ENCODE data around the gene EXOC3. TPM values are rescaled to one million over a fixed set of nuclear protein-coding genes. Genes with fewer than 3 reads are reported as not detected.

EXOC3 gene
- polyA plus RNA-seq, 1 experiment: 27.3 TPM

DNA sequence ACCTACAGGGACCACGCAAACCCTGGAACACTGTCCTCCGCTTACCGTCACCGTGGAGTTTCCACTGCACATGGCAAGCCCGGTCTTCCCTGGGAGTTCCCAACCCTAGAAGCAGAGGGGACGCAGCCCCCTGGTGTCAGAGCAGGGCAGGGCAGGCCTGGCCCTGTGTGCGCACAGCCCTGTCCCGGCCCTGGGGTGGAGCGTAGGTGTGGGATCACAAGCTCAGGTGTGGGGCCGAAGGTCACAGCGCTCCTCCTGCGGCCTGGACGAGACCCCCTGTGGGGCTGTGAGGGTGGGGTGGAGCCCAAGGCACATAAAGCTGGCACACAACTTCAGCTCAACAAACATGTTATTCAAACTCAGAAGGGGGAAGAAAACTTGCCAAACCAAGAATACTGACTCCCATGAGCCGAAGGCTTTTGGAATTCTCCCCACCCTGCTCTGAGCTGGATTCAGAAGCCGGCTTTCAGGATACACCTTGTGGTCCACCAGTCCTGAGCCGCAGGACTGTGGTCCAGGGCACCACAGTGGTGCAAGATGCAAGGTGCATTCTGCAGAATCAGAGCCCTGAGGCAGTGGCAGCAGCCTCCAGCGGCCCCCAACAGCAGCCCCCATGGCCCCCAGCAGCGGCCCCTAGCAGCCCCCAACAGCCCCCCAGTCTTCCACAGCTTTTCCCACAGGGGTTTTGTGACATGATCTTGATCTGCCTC is 11.8 kb upstream of the EXOC3 start:
- no peaks in the 10 kb centered on the region for H3K27me3 ChIP-seq (ENCODE audit: control insufficient read depth, insufficient read depth, low read length)
- ChIA-PET CTCF (interaction anchor here (0.6 to 2.9 kb wide), 17 partner anchors 9 to 470 kb away, joined by 3 to 24 read pairs (median 3); no protein-coding TSS in a partner anchor), POLR2A (no interaction called here)
- H3K4me3 ChIP-seq (ENCODE audit: low read depth, low read length): no peak overlapping the region
- no peak overlapping the region for H3K27ac ChIP-seq (ENCODE audit: low read depth, low read length)
- H3K9me3 ChIP-seq (ENCODE audit: control insufficient read depth, insufficient read depth, low read length): peaks cover 18% of the 10 kb centered on the region; the same call in 1 of the 2 replicates
- TF ChIP-seq, protein P1, sequence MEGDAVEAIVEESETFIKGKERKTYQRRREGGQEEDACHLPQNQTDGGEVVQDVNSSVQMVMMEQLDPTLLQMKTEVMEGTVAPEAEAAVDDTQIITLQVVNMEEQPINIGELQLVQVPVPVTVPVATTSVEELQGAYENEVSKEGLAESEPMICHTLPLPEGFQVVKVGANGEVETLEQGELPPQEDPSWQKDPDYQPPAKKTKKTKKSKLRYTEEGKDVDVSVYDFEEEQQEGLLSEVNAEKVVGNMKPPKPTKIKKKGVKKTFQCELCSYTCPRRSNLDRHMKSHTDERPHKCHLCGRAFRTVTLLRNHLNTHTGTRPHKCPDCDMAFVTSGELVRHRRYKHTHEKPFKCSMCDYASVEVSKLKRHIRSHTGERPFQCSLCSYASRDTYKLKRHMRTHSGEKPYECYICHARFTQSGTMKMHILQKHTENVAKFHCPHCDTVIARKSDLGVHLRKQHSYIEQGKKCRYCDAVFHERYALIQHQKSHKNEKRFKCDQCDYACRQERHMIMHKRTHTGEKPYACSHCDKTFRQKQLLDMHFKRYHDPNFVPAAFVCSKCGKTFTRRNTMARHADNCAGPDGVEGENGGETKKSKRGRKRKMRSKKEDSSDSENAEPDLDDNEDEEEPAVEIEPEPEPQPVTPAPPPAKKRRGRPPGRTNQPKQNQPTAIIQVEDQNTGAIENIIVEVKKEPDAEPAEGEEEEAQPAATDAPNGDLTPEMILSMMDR (IDR thresholded peaks at IDR 0.05; ENCODE audit: low read depth, low read length): peak; percentile 76
- DNase-seq (ENCODE audit: low read depth, low spot score): no peak

DNA sequence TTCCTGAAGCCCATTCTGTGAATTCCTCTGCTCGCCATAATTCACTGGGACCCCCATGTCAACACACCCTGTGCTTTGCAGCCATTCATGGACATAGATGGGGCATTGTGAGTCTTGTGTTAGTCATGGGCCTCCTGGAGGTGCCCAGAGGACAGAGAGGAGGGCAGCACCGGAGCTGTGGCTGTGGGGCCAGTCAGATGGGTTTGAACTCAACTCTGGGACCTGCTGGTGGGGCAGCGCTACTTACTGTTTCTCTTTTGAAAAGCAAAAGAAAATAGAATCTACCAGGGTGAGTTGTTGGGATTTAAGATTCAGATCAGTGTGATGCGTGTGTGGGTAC is 11.3 kb upstream of the EXOC3 start:
- Histone ChIP-seq H3K27me3 (ENCODE audit: control insufficient read depth, insufficient read depth, low read length) (no peaks in the 10 kb centered on the region), H3K4me3 (ENCODE audit: low read depth, low read length) (no peak overlapping the region), H3K9me3 (ENCODE audit: control insufficient read depth, insufficient read depth, low read length) (peaks cover 18% of the 10 kb centered on the region; the same call in 1 of the 2 replicates), H3K27ac (ENCODE audit: low read depth, low read length) (no peak overlapping the region)
- TF ChIP-seq, protein P1 (IDR thresholded peaks at IDR 0.05; ENCODE audit: low read depth, low read length): no peak
- ChIA-PET POLR2A (no interaction called here), CTCF (interaction anchor here (0.6 to 2.4 kb wide), 16 partner anchors 8 to 469 kb away, joined by 3 to 24 read pairs (median 3); no protein-coding TSS in a partner anchor)
- no peak for DNase-seq (ENCODE audit: low read depth, low spot score)

DNA sequence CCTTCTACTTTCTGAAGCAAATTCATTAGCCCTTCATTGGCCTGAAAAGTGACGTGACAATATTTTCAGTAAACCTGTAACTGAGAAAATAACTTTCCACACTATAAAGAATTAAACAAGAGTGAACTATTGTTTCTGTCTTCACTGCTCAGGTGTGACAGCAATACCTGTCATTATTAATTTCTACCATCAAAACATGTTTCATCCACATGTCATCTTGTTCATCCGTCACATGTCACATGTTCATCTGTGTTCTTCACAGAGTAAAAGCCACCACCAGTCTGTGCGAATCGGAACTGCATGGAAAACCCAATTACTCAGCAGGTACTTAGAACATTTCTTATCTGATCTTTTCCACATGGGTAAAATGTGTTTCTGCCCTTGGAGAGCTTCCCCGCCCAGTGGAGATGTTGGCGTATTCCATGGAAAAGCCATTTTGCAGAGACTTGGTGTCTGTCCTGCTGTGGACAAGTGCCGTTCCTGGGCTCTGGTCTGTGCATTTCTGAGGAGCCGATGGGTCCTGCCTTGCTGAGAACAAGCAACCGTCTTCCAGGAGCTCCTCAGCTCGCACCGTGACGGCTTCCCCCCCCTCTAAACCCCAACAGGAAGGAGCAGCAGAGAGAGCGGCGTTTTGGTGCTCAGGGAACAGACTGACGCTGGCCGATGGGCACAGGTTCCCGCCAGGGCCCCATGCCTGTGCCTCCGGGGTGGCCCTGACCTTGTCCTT is 10.6 kb upstream of the EXOC3 start:
- Histone ChIP-seq H3K27me3 (ENCODE audit: control insufficient read depth, insufficient read depth, low read length) (no peaks in the 10 kb centered on the region), H3K4me3 (ENCODE audit: low read depth, low read length) (no peak overlapping the region), H3K27ac (ENCODE audit: low read depth, low read length) (no peak overlapping the region), H3K9me3 (ENCODE audit: control insufficient read depth, insufficient read depth, low read length) (peaks cover 15% of the 10 kb centered on the region; the same call in 1 of the 2 replicates)
- TF ChIP-seq, protein P1 (IDR thresholded peaks at IDR 0.05; ENCODE audit: low read depth, low read length): no peak
- ChIA-PET CTCF (interaction anchor here (1.0 to 2.4 kb wide), 5 partner anchors 14 to 468 kb away, joined by 3 to 24 read pairs (median 4); no protein-coding TSS in a partner anchor), POLR2A (no interaction called here)
- DNase-seq (ENCODE audit: low read depth, low spot score): no peak

DNA sequence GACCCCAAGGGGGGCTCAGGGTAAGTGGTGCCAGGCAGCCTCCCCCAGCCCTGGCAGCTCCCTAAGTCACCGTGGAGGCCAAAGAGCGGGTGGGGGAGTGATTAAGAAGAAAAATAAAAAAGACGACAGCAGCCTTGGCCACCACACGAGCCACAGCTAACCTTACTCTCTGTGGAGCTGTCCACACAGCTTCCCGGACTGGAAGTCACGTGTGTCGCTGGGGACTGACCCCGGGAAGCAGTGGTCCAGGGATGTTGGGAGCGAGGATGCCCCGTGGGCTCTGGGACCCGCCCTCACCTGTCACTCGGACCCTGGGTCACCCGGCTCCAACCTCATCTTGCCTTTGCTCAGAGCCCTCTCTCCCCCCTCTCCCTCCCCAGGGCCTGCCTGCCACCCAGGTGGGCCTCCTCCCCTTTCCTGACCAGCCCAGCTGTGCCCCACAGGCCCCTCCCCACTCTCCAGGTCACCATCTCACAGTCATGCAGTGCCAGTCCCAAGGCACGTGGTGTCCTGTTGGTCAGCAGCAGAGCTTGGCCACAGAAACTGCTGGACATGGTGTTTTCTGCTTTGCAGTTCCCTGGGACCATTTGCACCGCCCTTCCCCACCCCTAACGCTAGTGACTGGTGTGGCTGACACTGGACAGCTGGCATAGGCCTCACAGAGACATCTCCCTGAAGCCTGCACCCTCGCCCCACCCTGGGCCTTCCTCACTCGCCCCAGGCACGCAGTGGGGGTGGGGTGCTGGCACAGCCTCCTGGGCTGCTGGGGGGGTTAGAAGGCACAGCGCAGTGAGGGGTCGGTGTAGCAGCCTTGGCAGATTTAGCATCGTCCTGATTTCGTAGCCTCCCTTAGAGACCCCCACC is 9.8 kb upstream of the EXOC3 start:
- H3K27me3 ChIP-seq (ENCODE audit: control insufficient read depth, insufficient read depth, low read length): no peaks in the 10 kb centered on the region
- ChIA-PET POLR2A (no interaction called here), CTCF (interaction anchor here (1.9 to 2.4 kb wide), 3 partner anchors 14 to 116 kb away, joined by 6 to 24 read pairs (median 12); no protein-coding TSS in a partner anchor)
- no peak overlapping the region for H3K27ac ChIP-seq (ENCODE audit: low read depth, low read length)
- H3K9me3 ChIP-seq (ENCODE audit: control insufficient read depth, insufficient read depth, low read length): peaks cover 10% of the 10 kb centered on the region; the same call in 1 of the 2 replicates
- TF ChIP-seq, protein P1 (IDR thresholded peaks at IDR 0.05; ENCODE audit: low read depth, low read length): no peak
- no peak for DNase-seq (ENCODE audit: low read depth, low spot score)
- H3K4me3 ChIP-seq (ENCODE audit: low read depth, low read length): no peak overlapping the region
